ENCODE data around the gene TBC1D1. TPM values are rescaled to one million over a fixed set of nuclear protein-coding genes. Genes with fewer than 3 reads are reported as not detected.

TBC1D1 gene
- total RNA-seq, 2 experiments from 2014 or later: 40.7 to 46.5 TPM

DNA sequence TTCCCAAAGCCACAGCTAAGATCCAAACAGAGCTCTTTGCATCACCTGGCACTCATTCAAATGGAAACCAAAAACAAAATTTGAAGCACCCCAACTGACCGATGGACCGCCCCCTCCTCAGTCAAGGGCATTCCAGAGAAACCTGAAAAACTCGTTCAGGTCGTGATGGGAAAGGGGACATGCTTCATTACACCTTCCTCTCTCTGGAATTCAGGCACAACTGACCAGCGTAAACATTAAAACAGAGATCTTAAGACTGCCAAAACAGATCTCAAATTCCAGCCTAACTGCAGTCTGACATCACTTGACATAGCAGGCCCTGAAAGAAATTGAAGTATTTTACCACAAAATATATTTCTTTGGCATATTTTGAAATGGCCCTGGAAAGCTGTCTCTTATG is 97.8 kb downstream of the TBC1D1 start:
- intact Hi-C loops (cut with DNase I, micrococcal nuclease): loop anchor here in 1 of 2 experiments (5.0 kb wide), 1 partner anchor 39 kb away; no protein-coding TSS in a partner anchor
- peaks cover 12% of the 10 kb centered on the region for H3K36me3 Mint-ChIP-seq (ENCODE audit: low read depth)
- no peak for DNase-seq
- H3K4me3 Mint-ChIP-seq: no peak overlapping the region
- no peaks in the 10 kb centered on the region for H3K27me3 ChIP-seq (ENCODE audit: control insufficient read depth in 1 of 2, insufficient read depth in 2 of 2, low read length in 2 of 2)
- no peak overlapping the region for H3K27ac Mint-ChIP-seq
- no peak overlapping the region for H3K27ac ChIP-seq (ENCODE audit: low read depth in 1 of 2, low read length in 2 of 2)
- H3K4me3 ChIP-seq (ENCODE audit: low read length): no peak overlapping the region
- POLR2A ChIA-PET: no interaction called here
- H3K4me1 Mint-ChIP-seq (ENCODE audit: low read depth): peaks cover 24% of the 10 kb centered on the region
- H3K36me3 ChIP-seq (ENCODE audit: insufficient read depth, low read length): peaks cover 5% of the 10 kb centered on the region
- H3K9me3 Mint-ChIP-seq: no peaks in the 10 kb centered on the region
- no peaks in the 10 kb centered on the region for H3K27me3 Mint-ChIP-seq
- TF ChIP-seq, protein P1, sequence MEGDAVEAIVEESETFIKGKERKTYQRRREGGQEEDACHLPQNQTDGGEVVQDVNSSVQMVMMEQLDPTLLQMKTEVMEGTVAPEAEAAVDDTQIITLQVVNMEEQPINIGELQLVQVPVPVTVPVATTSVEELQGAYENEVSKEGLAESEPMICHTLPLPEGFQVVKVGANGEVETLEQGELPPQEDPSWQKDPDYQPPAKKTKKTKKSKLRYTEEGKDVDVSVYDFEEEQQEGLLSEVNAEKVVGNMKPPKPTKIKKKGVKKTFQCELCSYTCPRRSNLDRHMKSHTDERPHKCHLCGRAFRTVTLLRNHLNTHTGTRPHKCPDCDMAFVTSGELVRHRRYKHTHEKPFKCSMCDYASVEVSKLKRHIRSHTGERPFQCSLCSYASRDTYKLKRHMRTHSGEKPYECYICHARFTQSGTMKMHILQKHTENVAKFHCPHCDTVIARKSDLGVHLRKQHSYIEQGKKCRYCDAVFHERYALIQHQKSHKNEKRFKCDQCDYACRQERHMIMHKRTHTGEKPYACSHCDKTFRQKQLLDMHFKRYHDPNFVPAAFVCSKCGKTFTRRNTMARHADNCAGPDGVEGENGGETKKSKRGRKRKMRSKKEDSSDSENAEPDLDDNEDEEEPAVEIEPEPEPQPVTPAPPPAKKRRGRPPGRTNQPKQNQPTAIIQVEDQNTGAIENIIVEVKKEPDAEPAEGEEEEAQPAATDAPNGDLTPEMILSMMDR (IDR thresholded peaks at IDR 0.05): no peak
- no peaks in the 10 kb centered on the region for H3K4me1 ChIP-seq (ENCODE audit: insufficient read depth, low read length)
- CTCF ChIA-PET: no interaction called here
- no peaks in the 10 kb centered on the region for H3K9me3 ChIP-seq (ENCODE audit: control insufficient read depth in 1 of 2, insufficient read depth in 1 of 2, low read length in 2 of 2)
- ATAC-seq (ENCODE audit: poor library complexity): no peak

DNA sequence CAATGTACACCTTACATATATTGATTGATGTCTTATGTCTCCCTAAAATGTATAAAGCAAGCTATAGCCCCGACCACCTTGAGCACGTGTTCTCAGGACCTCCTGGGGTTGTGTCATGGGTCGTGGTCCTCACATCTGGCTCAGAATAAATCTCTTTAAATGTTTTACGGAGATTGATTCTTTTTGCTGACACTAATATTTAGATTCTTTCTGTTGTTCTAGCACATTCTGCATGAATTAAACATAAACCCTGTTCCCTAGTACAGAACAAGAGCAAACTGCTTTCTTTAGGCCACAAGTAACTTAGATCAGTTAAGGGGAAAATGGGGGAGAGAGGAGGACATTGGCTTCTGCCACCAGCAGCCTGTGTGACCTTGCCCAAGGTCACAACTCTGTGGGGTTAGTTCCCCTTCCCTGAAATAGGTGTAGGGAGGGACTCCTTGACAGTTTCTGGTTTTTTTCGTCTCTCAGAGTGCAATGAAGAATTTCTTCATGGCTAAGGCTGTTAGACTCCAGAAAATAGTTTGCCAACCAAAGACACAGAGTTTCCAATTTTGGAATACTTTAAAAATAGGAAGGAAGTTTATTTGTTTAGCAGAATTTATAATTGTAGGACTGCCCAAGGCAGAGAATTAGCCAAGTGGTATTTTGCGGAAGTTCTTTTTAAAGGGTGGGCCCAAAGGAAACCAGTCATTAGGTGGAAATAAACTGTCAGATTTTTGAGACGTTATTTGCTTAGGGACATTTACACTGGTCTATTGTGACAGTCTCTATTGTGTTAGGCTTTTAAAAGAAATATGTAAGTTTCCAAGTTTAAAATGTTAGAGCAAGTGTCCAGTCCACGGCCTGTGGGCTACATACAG is 98.7 kb downstream of the TBC1D1 start:
- POLR2A ChIA-PET: no interaction called here
- Histone ChIP-seq H3K27ac (ENCODE audit: low read depth in 1 of 2, low read length in 2 of 2) (no peak overlapping the region), H3K27me3 (ENCODE audit: control insufficient read depth in 1 of 2, insufficient read depth in 2 of 2, low read length in 2 of 2) (no peaks in the 10 kb centered on the region), H3K4me1 (ENCODE audit: insufficient read depth, low read length) (no peaks in the 10 kb centered on the region), H3K4me3 (ENCODE audit: low read length) (no peak overlapping the region), H3K36me3 (ENCODE audit: insufficient read depth, low read length) (peaks cover 5% of the 10 kb centered on the region), H3K9me3 (ENCODE audit: control insufficient read depth in 1 of 2, insufficient read depth in 1 of 2, low read length in 2 of 2) (no peaks in the 10 kb centered on the region)
- Mint-ChIP-seq H3K27ac (no peak overlapping the region), H3K27me3 (no peaks in the 10 kb centered on the region), H3K4me3 (no peak overlapping the region), H3K4me1 (ENCODE audit: low read depth) (peaks cover 24% of the 10 kb centered on the region), H3K9me3 (no peaks in the 10 kb centered on the region), H3K36me3 (ENCODE audit: low read depth) (peaks cover 12% of the 10 kb centered on the region)
- intact Hi-C loops (cut with DNase I, micrococcal nuclease): loop anchor here in 1 of 2 experiments (5.0 kb wide), 1 partner anchor 38 kb away; no protein-coding TSS in a partner anchor
- no peak for ATAC-seq (ENCODE audit: poor library complexity)
- no peak for DNase-seq
- TF ChIP-seq, protein P1 (IDR thresholded peaks at IDR 0.05): no peak
- CTCF ChIA-PET: no interaction called here

DNA sequence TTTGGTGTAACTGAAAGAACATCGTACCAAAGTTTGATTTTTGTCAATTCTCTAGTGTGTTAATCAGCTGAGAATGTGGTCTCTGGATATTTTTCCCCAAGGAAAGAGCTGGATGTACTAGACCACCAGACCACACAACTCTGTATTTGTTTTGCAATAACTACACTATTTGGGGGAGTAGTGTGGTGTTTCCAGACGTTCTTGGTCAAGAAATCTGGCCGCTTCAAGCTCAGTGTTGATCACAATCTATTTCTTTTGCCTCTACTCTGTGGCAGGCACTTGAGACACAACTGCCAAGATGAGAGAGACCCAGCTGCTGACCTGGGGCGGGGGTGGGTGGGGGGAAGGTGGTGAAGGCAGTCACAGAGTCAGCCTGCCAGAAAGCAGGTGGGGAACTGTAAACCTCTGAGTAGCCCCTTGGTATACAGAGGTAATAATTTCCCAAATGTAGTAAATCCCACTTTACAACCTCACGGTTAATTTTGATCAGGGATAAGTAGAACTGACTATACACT is 99.9 kb downstream of the TBC1D1 start:
- POLR2A ChIA-PET: no interaction called here
- ATAC-seq (ENCODE audit: poor library complexity): no peak

More for the DNA sequence above, 99.9 kb downstream of the TBC1D1 start:
- Histone ChIP-seq H3K4me3 (ENCODE audit: low read length) (no peak overlapping the region), H3K36me3 (ENCODE audit: insufficient read depth, low read length) (peaks cover 5% of the 10 kb centered on the region), H3K9me3 (ENCODE audit: control insufficient read depth in 1 of 2, insufficient read depth in 1 of 2, low read length in 2 of 2) (no peaks in the 10 kb centered on the region), H3K27ac (ENCODE audit: low read depth in 1 of 2, low read length in 2 of 2) (no peak overlapping the region), H3K4me1 (ENCODE audit: insufficient read depth, low read length) (no peaks in the 10 kb centered on the region), H3K27me3 (ENCODE audit: control insufficient read depth in 1 of 2, insufficient read depth in 2 of 2, low read length in 2 of 2) (no peaks in the 10 kb centered on the region)
- no peak overlapping the region for H3K4me3 Mint-ChIP-seq
- no peaks in the 10 kb centered on the region for H3K9me3 Mint-ChIP-seq
- no peak for DNase-seq
- no peaks in the 10 kb centered on the region for H3K27me3 Mint-ChIP-seq
- intact Hi-C loops (cut with DNase I, micrococcal nuclease): no loop called here
- peaks cover 33% of the 10 kb centered on the region for H3K4me1 Mint-ChIP-seq (ENCODE audit: low read depth)
- no peak overlapping the region for H3K27ac Mint-ChIP-seq
- TF ChIP-seq, protein P1 (IDR thresholded peaks at IDR 0.05): no peak
- CTCF ChIA-PET: no interaction called here
- H3K36me3 Mint-ChIP-seq (ENCODE audit: low read depth): peaks cover 12% of the 10 kb centered on the region

All from CD4-positive, alpha-beta T cell (primary cell).